Measurements from ENCODE around the gene CDH19. TPM values are rescaled to one million over a fixed set of nuclear protein-coding genes. Genes with fewer than 3 reads are reported as not detected.

The CDH19 gene
- total and polyA plus RNA-seq, 3 experiments from 2014 or later = not detected

GRCh38 chr18:66601649-66602048 lies 2.2 kb downstream of the CDH19 start:
- H3K4me3 ChIP-seq (ENCODE audit: low read length) = no peak overlapping the region
- Mint-ChIP-seq H3K27ac (no peak overlapping the region), H3K36me3 (no peaks in the 10 kb centered on the region), H3K27me3 (no peaks in the 10 kb centered on the region), H3K4me1 (no peaks in the 10 kb centered on the region), H3K4me3 (no peak overlapping the region), H3K9me3 (peaks cover 0 to 16% (median 11%) of the 10 kb centered on the region in 5 donors)
- no peak overlapping the region for H3K27ac ChIP-seq (ENCODE audit: low read depth, low read length)
- no peaks in the 10 kb centered on the region for H3K36me3 ChIP-seq (ENCODE audit: insufficient read depth, low read length)
- ChIA-PET CTCF (no interaction called here), POLR2A (no interaction called here)
- H3K4me1 ChIP-seq (ENCODE audit: insufficient read depth, low read length) = no peaks in the 10 kb centered on the region
- DNase-seq = no peak
- H3K9me3 ChIP-seq (ENCODE audit: low read length) = peaks cover 3% of the 10 kb centered on the region
- no peaks in the 10 kb centered on the region for H3K27me3 ChIP-seq (ENCODE audit: insufficient read depth, low read length, poor library complexity, severe bottlenecking)

GRCh38 chr18:66599190-66599589 lies 4.7 kb downstream of the CDH19 start:
- peaks cover 2 to 30% (median 19%) of the 10 kb centered on the region in 5 donors for H3K9me3 Mint-ChIP-seq
- no peaks in the 10 kb centered on the region for H3K4me1 ChIP-seq (ENCODE audit: insufficient read depth, low read length)
- H3K27ac Mint-ChIP-seq = no peak overlapping the region
- H3K4me3 Mint-ChIP-seq = no peak overlapping the region
- no peak overlapping the region for H3K27ac ChIP-seq (ENCODE audit: low read depth, low read length)
- no peak for DNase-seq
- POLR2A ChIA-PET = no interaction called here
- no peaks in the 10 kb centered on the region for H3K36me3 ChIP-seq (ENCODE audit: insufficient read depth, low read length)
- H3K9me3 ChIP-seq (ENCODE audit: low read length) = peaks cover 3% of the 10 kb centered on the region
- H3K27me3 Mint-ChIP-seq = no peaks in the 10 kb centered on the region
- H3K27me3 ChIP-seq (ENCODE audit: insufficient read depth, low read length, poor library complexity, severe bottlenecking) = no peaks in the 10 kb centered on the region
- H3K4me1 Mint-ChIP-seq = no peaks in the 10 kb centered on the region
- H3K36me3 Mint-ChIP-seq = no peaks in the 10 kb centered on the region
- CTCF ChIA-PET = no interaction called here
- H3K4me3 ChIP-seq (ENCODE audit: low read length) = no peak overlapping the region

- no peaks in the 10 kb centered on the region for H3K4me1 ChIP-seq (ENCODE audit: insufficient read depth, low read length)
- Mint-ChIP-seq H3K27ac (no peak overlapping the region), H3K4me3 (no peak overlapping the region), H3K9me3 (peaks cover 0 to 10% (median 2%) of the 10 kb centered on the region in 5 donors), H3K36me3 (no peaks in the 10 kb centered on the region), H3K27me3 (no peaks in the 10 kb centered on the region), H3K4me1 (no peaks in the 10 kb centered on the region)
- POLR2A ChIA-PET = no interaction called here
- H3K36me3 ChIP-seq (ENCODE audit: insufficient read depth, low read length) = no peaks in the 10 kb centered on the region
- H3K27me3 ChIP-seq (ENCODE audit: insufficient read depth, low read length, poor library complexity, severe bottlenecking) = no peaks in the 10 kb centered on the region
- H3K9me3 ChIP-seq (ENCODE audit: low read length) = no peaks in the 10 kb centered on the region
- no peak for DNase-seq
- H3K27ac ChIP-seq (ENCODE audit: low read depth, low read length) = no peak overlapping the region
- no peak overlapping the region for H3K4me3 ChIP-seq (ENCODE audit: low read length)
- CTCF ChIA-PET = no interaction called here
These were observed 16.5 kb downstream of the CDH19 start for GRCh38 chr18:66587430-66587829.

- Histone ChIP-seq H3K27me3 (ENCODE audit: insufficient read depth, low read length, poor library complexity, severe bottlenecking) (no peaks in the 10 kb centered on the region), H3K4me1 (ENCODE audit: insufficient read depth, low read length) (no peaks in the 10 kb centered on the region), H3K4me3 (ENCODE audit: low read length) (no peak overlapping the region), H3K27ac (ENCODE audit: low read depth, low read length) (no peak overlapping the region), H3K36me3 (ENCODE audit: insufficient read depth, low read length) (no peaks in the 10 kb centered on the region), H3K9me3 (ENCODE audit: low read length) (no peaks in the 10 kb centered on the region)
- ChIA-PET CTCF (no interaction called here), POLR2A (no interaction called here)
- no peak overlapping the region for H3K27ac Mint-ChIP-seq
- peaks cover 0 to 22% (median 1%) of the 10 kb centered on the region in 5 donors for H3K9me3 Mint-ChIP-seq
- H3K4me3 Mint-ChIP-seq = no peak overlapping the region
- no peaks in the 10 kb centered on the region for H3K36me3 Mint-ChIP-seq
- no peaks in the 10 kb centered on the region for H3K27me3 Mint-ChIP-seq
- no peak for DNase-seq
- no peaks in the 10 kb centered on the region for H3K4me1 Mint-ChIP-seq
These were observed 21.7 kb downstream of the CDH19 start for GRCh38 chr18:66582211-66582610.

GRCh38 chr18:66575263-66575662 lies 28.6 kb downstream of the CDH19 start:
- Histone ChIP-seq H3K4me1 (ENCODE audit: insufficient read depth, low read length) (no peaks in the 10 kb centered on the region), H3K27me3 (ENCODE audit: insufficient read depth, low read length, poor library complexity, severe bottlenecking) (no peaks in the 10 kb centered on the region), H3K9me3 (ENCODE audit: low read length) (no peaks in the 10 kb centered on the region), H3K4me3 (ENCODE audit: low read length) (no peak overlapping the region), H3K36me3 (ENCODE audit: insufficient read depth, low read length) (no peaks in the 10 kb centered on the region), H3K27ac (ENCODE audit: low read depth, low read length) (no peak overlapping the region)
- DNase-seq = no peak
- CTCF ChIA-PET = no interaction called here
- peaks cover 0 to 24% (median 2%) of the 10 kb centered on the region in 5 donors for H3K9me3 Mint-ChIP-seq
- H3K27me3 Mint-ChIP-seq = no peaks in the 10 kb centered on the region
- H3K4me1 Mint-ChIP-seq = no peaks in the 10 kb centered on the region
- no peak overlapping the region for H3K27ac Mint-ChIP-seq
- no peak overlapping the region for H3K4me3 Mint-ChIP-seq
- POLR2A ChIA-PET = no interaction called here
- no peaks in the 10 kb centered on the region for H3K36me3 Mint-ChIP-seq

GRCh38 chr18:66571845-66572244 lies 32.0 kb downstream of the CDH19 start:
- POLR2A ChIA-PET = no interaction called here
- Mint-ChIP-seq H3K27ac (no peak overlapping the region), H3K4me1 (no peaks in the 10 kb centered on the region), H3K27me3 (no peaks in the 10 kb centered on the region), H3K36me3 (no peaks in the 10 kb centered on the region), H3K9me3 (peaks cover 0 to 10% (median 2%) of the 10 kb centered on the region in 5 donors), H3K4me3 (no peak overlapping the region)
- H3K27me3 ChIP-seq (ENCODE audit: insufficient read depth, low read length, poor library complexity, severe bottlenecking) = no peaks in the 10 kb centered on the region
- no peak overlapping the region for H3K27ac ChIP-seq (ENCODE audit: low read depth, low read length)
- H3K9me3 ChIP-seq (ENCODE audit: low read length) = no peaks in the 10 kb centered on the region
- H3K4me1 ChIP-seq (ENCODE audit: insufficient read depth, low read length) = no peaks in the 10 kb centered on the region
- no peak for DNase-seq
- CTCF ChIA-PET = no interaction called here
- H3K36me3 ChIP-seq (ENCODE audit: insufficient read depth, low read length) = no peaks in the 10 kb centered on the region
- H3K4me3 ChIP-seq (ENCODE audit: low read length) = no peak overlapping the region

GRCh38 chr18:66566616-66567015 lies 37.3 kb downstream of the CDH19 start:
- Histone ChIP-seq H3K36me3 (ENCODE audit: insufficient read depth, low read length) (no peaks in the 10 kb centered on the region), H3K9me3 (ENCODE audit: low read length) (no peaks in the 10 kb centered on the region), H3K27ac (ENCODE audit: low read depth, low read length) (no peak overlapping the region), H3K4me1 (ENCODE audit: insufficient read depth, low read length) (no peaks in the 10 kb centered on the region), H3K4me3 (ENCODE audit: low read length) (no peak overlapping the region), H3K27me3 (ENCODE audit: insufficient read depth, low read length, poor library complexity, severe bottlenecking) (no peaks in the 10 kb centered on the region)
- CTCF ChIA-PET = no interaction called here
- POLR2A ChIA-PET = no interaction called here
- Mint-ChIP-seq H3K4me3 (no peak overlapping the region), H3K36me3 (no peaks in the 10 kb centered on the region), H3K9me3 (peaks cover 0 to 17% (median 0%) of the 10 kb centered on the region in 5 donors), H3K27ac (no peak overlapping the region), H3K27me3 (no peaks in the 10 kb centered on the region), H3K4me1 (no peaks in the 10 kb centered on the region)
- DNase-seq = no peak

- H3K4me3 Mint-ChIP-seq = no peak overlapping the region
- H3K36me3 ChIP-seq (ENCODE audit: insufficient read depth, low read length) = no peaks in the 10 kb centered on the region
- no peak overlapping the region for H3K27ac ChIP-seq (ENCODE audit: low read depth, low read length)
- H3K9me3 ChIP-seq (ENCODE audit: low read length) = no peaks in the 10 kb centered on the region
- no peaks in the 10 kb centered on the region for H3K27me3 ChIP-seq (ENCODE audit: insufficient read depth, low read length, poor library complexity, severe bottlenecking)
- no peaks in the 10 kb centered on the region for H3K36me3 Mint-ChIP-seq
- DNase-seq = no peak
- no peak overlapping the region for H3K27ac Mint-ChIP-seq
- no peaks in the 10 kb centered on the region for H3K27me3 Mint-ChIP-seq
- ChIA-PET POLR2A (no interaction called here), CTCF (no interaction called here)
- peaks cover 0 to 17% (median 0%) of the 10 kb centered on the region in 5 donors for H3K9me3 Mint-ChIP-seq
- no peaks in the 10 kb centered on the region for H3K4me1 Mint-ChIP-seq
- no peak overlapping the region for H3K4me3 ChIP-seq (ENCODE audit: low read length)
- no peaks in the 10 kb centered on the region for H3K4me1 ChIP-seq (ENCODE audit: insufficient read depth, low read length)
These were observed 39.7 kb downstream of the CDH19 start for GRCh38 chr18:66564236-66564635.

- H3K27me3 ChIP-seq (ENCODE audit: insufficient read depth, low read length, poor library complexity, severe bottlenecking) = no peaks in the 10 kb centered on the region
- no peaks in the 10 kb centered on the region for H3K36me3 ChIP-seq (ENCODE audit: insufficient read depth, low read length)
- H3K4me1 Mint-ChIP-seq = no peaks in the 10 kb centered on the region
- H3K4me1 ChIP-seq (ENCODE audit: insufficient read depth, low read length) = no peaks in the 10 kb centered on the region
- CTCF ChIA-PET = no interaction called here
- no peak overlapping the region for H3K4me3 ChIP-seq (ENCODE audit: low read length)
- peaks cover 0 to 17% (median 0%) of the 10 kb centered on the region in 5 donors for H3K9me3 Mint-ChIP-seq
- no peak overlapping the region for H3K27ac Mint-ChIP-seq
- DNase-seq = no peak
- no peak overlapping the region for H3K27ac ChIP-seq (ENCODE audit: low read depth, low read length)
- no peak overlapping the region for H3K4me3 Mint-ChIP-seq
- H3K27me3 Mint-ChIP-seq = no peaks in the 10 kb centered on the region
- H3K9me3 ChIP-seq (ENCODE audit: low read length) = no peaks in the 10 kb centered on the region
- POLR2A ChIA-PET = no interaction called here
- H3K36me3 Mint-ChIP-seq = no peaks in the 10 kb centered on the region
These were observed 41.6 kb downstream of the CDH19 start for GRCh38 chr18:66562279-66562678.

Measured in CD8-positive, alpha-beta memory T cell (primary cell).